SK-N-SH treated with all-trans-retinoic acid at 6 μM for 48 hours (cell line): ENCODE results near the gene SHC4.
"Not testable (repeated sequence)": the region's sequence is repeated elsewhere in the genome, so short reads cannot be mapped to it uniquely, and the experiment has no call there.

Experiments
- ATAC-seq: fragments of 200-7000 bp; cut with Tn5 transposase; 3 replicates; pipeline ENCODE4 v1.9.1; 2020; ENCODE audit warnings: mild to moderate bottlenecking, moderate library complexity
- ARNTL ChIP-seq: fragments of 450-650 bp; formaldehyde crosslinking; IDR thresholded peaks from 2 replicates; pipeline ENCODE4 v1.5.0; 2020; ENCODE audit warnings: low read depth, mild to moderate bottlenecking, moderate library complexity, borderline replicate concordance
- BACH2 ChIP-seq: fragments of 250-450 bp; sonication (Bioruptor Pico); IDR thresholded peaks from 2 replicates; pipeline ENCODE4 v1.9.0; 2021; ENCODE audit warnings: mild to moderate bottlenecking, borderline replicate concordance
- CSDC2 ChIP-seq: fragments of 250-450 bp; sonication (Bioruptor Pico); IDR thresholded peaks from 2 replicates; pipeline ENCODE4 v1.5.0; 2020; ENCODE audit warnings: mild to moderate bottlenecking, moderate library complexity
- GLIS3 ChIP-seq: fragments of 250-450 bp; sonication (Bioruptor Pico); IDR thresholded peaks from 2 replicates; pipeline ENCODE4 v1.5.0; 2020; ENCODE audit warnings: mild to moderate bottlenecking, moderate library complexity
- ISL1 ChIP-seq: fragments of 250-450 bp; sonication (Bioruptor Pico); IDR thresholded peaks from 2 replicates; pipeline ENCODE4 v2.1.2; 2022; ENCODE audit warnings: mild to moderate bottlenecking, moderate library complexity
- OSR1 ChIP-seq: fragments of 250-450 bp; sonication (Bioruptor Pico); IDR thresholded peaks from 2 replicates; pipeline ENCODE4 v1.8.0; 2022; ENCODE audit warnings: moderate library complexity, mild to moderate bottlenecking, inconsistent platforms
- PPARA ChIP-seq: fragments of 250-450 bp; sonication (Bioruptor Pico); IDR thresholded peaks from 2 replicates; pipeline ENCODE4 v1.5.0; 2020; ENCODE audit warnings: mild to moderate bottlenecking, borderline replicate concordance
- RARB ChIP-seq: fragments of 250-450 bp; sonication (Bioruptor Pico); IDR thresholded peaks from 2 replicates; pipeline ENCODE4 v1.8.0; 2021; ENCODE audit warnings: mild to moderate bottlenecking, moderate library complexity
- SNAI2 ChIP-seq: fragments of 250-450 bp; sonication (Bioruptor Pico); IDR thresholded peaks from 2 replicates; pipeline ENCODE4 v1.5.0; 2020; ENCODE audit warnings: mild to moderate bottlenecking, moderate library complexity
- TCF4 ChIP-seq: fragments of 250-450 bp; sonication (Bioruptor Pico); IDR thresholded peaks from 2 replicates; pipeline ENCODE4 v1.8.0; 2021; ENCODE audit warnings: mild to moderate bottlenecking, moderate library complexity, borderline replicate concordance
- TOX ChIP-seq: fragments of 250-450 bp; sonication (Bioruptor Pico); IDR thresholded peaks from 2 replicates; pipeline ENCODE4 v1.8.0; 2021; ENCODE audit warnings: mild to moderate bottlenecking, moderate library complexity, borderline replicate concordance
- ZC3H10 ChIP-seq: fragments of 250-450 bp; sonication (Bioruptor Pico); IDR thresholded peaks from 2 replicates; pipeline ENCODE4 v1.5.1; 2021; ENCODE audit warnings: mild to moderate bottlenecking, moderate library complexity
- ZFP30 ChIP-seq: fragments of 450-650 bp; formaldehyde crosslinking; IDR thresholded peaks from 2 replicates; pipeline ENCODE4 v1.5.0; 2022; ENCODE audit warnings: mild to moderate bottlenecking, moderate library complexity
- ZNF565 ChIP-seq: fragments of 450-650 bp; formaldehyde crosslinking; conservative IDR thresholded peaks from 2 replicates; pipeline ENCODE4 v1.5.0; 2020; ENCODE audit warnings: low read depth, mild to moderate bottlenecking, moderate library complexity
- ZNF70 ChIP-seq: fragments of 450-650 bp; formaldehyde crosslinking; IDR thresholded peaks from 2 replicates; pipeline ENCODE4 v1.5.0; 2020; ENCODE audit warnings: mild to moderate bottlenecking, moderate library complexity
- ZNF8 ChIP-seq: fragments of 450-650 bp; formaldehyde crosslinking; IDR thresholded peaks from 2 replicates; pipeline ENCODE4 v1.5.0; 2020; ENCODE audit warnings: mild to moderate bottlenecking, moderate library complexity
- TF ChIP-seq, protein P1 (sequence below): fragments of 250-450 bp; sonication (Bioruptor Pico); IDR thresholded peaks from 2 replicates; pipeline ENCODE4 v1.5.1; 2021; ENCODE audit warnings: mild to moderate bottlenecking, moderate library complexity
- TF ChIP-seq, protein P2 (sequence below): fragments of 250-450 bp; sonication (Bioruptor Pico); IDR thresholded peaks from 2 replicates; pipeline ENCODE4 v1.5.1; 2020; ENCODE audit warnings: low read depth, mild to moderate bottlenecking, moderate library complexity
- TF ChIP-seq, protein P3 (sequence below): fragments of 250-450 bp; sonication (Bioruptor Pico); IDR thresholded peaks from 2 replicates; pipeline ENCODE4 v1.8.0; 2020; ENCODE audit warnings: mild to moderate bottlenecking, moderate library complexity, borderline replicate concordance
- TF ChIP-seq, protein P4 (sequence below): fragments of 250-450 bp; sonication (Bioruptor Pico); IDR thresholded peaks from 2 replicates; pipeline ENCODE4 v1.8.0; 2021; ENCODE audit warnings: low read depth, mild to moderate bottlenecking, moderate library complexity, borderline replicate concordance

The SHC4 gene

DNA sequence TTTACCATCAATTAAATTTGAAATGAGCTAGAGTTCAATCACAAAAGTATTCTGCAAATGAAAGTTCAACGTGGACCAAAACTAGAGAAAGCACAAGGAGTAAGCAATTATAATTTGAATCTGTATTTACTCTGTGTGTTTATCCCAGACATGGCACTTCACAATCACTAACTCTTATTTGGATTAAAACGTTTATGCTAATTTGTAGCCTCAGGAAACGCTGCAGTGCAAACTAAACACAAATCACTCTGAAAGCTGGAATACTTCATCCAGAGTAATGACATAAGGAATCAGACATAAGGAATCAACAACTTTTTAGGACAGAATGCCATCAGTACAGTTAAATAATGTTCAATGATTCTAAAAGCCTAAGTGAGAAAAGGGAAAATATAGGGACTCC, 171.3 kb downstream of the SHC4 start:
- no peak for TF ChIP-seq ZNF8 (CRISPR knock-in tag)
- TF ChIP-seq OSR1 (CRISPR knock-in tag): no peak
- no peak for ATAC-seq

DNA sequence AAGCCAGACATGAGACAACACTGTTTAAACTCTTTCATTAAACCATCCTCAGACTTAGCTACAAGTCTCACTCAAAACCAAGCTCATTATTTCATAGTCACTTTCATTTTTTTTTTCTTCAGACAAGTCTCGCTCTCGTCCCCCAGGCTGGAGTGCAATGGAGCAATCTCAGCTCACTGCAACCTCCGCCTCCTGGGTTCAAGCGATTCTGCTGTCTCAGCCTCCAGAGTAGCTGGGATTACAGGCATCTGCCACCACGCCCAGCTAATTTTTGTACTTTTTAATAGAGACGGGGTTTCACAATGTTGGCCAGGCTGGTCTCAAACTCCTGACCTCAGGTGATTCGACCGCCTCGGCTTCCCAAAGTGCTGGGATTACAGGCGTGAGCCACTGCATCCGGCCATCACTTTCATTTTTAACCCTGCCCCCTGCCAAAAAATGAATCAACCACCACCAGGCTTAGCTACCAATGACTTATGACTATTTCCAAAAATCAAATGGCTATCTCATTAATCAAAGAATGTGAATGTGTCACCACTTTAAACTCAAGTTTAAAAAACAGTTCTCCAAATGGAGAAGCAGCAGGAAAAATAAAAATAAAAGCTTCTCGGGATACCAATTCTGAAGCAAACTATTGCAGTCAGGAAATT, 173.1 kb downstream of the SHC4 start:
- ATAC-seq: not testable (repeated sequence)

DNA sequence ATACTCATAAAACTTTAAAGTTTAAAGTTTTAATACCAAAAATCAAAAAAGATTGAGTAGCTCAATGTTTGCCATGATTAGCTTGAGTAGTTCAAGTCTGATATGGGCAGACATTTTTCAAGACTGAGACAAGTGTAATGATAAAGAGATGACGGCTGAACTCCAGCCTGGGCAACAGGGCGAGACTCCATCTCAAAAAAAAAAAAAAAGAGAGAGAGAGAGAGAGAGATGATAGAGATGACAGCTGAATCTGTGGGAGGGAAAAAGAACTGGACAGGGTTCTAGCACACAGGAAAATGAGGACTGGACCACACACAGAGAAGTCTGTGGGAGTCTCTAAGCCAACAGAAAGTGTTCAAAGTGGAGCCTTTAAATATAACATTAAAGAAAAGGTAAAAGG, 178.0 kb downstream of the SHC4 start:
- ATAC-seq: no peak
- no peak for TF ChIP-seq PPARA
- TF ChIP-seq GLIS3: no peak
- TF ChIP-seq ZC3H10: no peak
- no peak for TF ChIP-seq TCF4 (CRISPR knock-in tag)
- no peak for TF ChIP-seq ZFP30 (CRISPR knock-in tag)
- no peak for TF ChIP-seq BACH2 (CRISPR knock-in tag)
- TF ChIP-seq ARNTL (CRISPR knock-in tag): no peak
- TF ChIP-seq, protein P1, sequence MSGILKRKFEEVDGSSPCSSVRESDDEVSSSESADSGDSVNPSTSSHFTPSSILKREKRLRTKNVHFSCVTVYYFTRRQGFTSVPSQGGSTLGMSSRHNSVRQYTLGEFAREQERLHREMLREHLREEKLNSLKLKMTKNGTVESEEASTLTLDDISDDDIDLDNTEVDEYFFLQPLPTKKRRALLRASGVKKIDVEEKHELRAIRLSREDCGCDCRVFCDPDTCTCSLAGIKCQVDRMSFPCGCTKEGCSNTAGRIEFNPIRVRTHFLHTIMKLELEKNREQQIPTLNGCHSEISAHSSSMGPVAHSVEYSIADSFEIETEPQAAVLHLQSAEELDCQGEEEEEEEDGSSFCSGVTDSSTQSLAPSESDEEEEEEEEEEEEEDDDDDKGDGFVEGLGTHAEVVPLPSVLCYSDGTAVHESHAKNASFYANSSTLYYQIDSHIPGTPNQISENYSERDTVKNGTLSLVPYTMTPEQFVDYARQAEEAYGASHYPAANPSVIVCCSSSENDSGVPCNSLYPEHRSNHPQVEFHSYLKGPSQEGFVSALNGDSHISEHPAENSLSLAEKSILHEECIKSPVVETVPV (CRISPR knock-in tag): no peak
- TF ChIP-seq, protein P2, sequence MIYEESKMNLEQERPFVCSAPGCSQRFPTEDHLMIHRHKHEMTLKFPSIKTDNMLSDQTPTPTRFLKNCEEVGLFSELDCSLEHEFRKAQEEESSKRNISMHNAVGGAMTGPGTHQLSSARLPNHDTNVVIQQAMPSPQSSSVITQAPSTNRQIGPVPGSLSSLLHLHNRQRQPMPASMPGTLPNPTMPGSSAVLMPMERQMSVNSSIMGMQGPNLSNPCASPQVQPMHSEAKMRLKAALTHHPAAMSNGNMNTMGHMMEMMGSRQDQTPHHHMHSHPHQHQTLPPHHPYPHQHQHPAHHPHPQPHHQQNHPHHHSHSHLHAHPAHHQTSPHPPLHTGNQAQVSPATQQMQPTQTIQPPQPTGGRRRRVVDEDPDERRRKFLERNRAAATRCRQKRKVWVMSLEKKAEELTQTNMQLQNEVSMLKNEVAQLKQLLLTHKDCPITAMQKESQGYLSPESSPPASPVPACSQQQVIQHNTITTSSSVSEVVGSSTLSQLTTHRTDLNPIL (CRISPR knock-in tag): no peak
- no peak for TF ChIP-seq RARB (CRISPR knock-in tag)
- TF ChIP-seq TOX (CRISPR knock-in tag): no peak
- no peak for TF ChIP-seq ZNF565 (CRISPR knock-in tag)
- TF ChIP-seq, protein P3, sequence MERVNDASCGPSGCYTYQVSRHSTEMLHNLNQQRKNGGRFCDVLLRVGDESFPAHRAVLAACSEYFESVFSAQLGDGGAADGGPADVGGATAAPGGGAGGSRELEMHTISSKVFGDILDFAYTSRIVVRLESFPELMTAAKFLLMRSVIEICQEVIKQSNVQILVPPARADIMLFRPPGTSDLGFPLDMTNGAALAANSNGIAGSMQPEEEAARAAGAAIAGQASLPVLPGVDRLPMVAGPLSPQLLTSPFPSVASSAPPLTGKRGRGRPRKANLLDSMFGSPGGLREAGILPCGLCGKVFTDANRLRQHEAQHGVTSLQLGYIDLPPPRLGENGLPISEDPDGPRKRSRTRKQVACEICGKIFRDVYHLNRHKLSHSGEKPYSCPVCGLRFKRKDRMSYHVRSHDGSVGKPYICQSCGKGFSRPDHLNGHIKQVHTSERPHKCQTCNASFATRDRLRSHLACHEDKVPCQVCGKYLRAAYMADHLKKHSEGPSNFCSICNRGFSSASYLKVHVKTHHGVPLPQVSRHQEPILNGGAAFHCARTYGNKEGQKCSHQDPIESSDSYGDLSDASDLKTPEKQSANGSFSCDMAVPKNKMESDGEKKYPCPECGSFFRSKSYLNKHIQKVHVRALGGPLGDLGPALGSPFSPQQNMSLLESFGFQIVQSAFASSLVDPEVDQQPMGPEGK: no peak

DNA sequence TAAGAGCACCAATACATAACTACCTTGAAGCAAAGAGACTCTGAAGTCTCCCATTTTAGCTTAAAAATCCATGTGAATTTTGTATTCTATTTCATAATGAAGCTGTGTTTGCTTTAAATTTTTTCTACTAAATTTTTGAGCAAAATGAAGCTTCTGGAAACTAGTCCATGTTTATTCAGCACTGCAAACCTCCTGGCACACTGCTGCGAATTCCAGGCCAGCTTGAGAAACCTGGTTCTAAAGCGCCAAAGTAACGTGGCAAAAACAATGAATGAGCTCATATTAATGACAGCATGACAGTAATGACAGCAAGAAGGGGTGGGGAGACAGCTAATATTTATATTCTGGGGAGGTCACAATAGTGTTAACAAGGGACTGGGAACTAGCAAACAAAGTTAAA, 178.5 kb downstream of the SHC4 start:
- ATAC-seq: no peak
- TF ChIP-seq TCF4 (CRISPR knock-in tag) (no peak), ZNF8 (CRISPR knock-in tag) (no peak), PPARA (no peak), TOX (CRISPR knock-in tag) (no peak), CSDC2 (CRISPR knock-in tag) (no peak), ZNF70 (CRISPR knock-in tag) (no peak), ZFP30 (CRISPR knock-in tag) (no peak)
- TF ChIP-seq, protein P1 (CRISPR knock-in tag): no peak

DNA sequence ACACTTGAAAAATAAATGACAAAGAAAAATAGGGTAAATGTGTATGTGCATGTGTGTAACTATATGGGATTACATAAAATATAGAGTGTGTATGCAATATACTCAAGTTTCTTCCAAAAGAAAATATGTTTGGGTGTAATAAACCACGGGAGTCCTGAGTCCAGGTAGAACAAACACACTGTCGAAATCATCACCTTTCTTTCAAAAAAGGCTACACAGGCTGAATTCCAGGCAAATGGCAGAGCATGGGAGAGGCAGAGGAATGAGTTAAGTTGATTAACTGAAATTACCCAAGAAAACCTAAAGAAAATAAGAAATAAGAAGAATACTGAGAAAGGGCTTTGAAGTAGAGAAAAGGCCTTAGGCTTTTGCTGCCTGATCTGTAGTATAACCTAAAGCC, 179.0 kb downstream of the SHC4 start:
- TF ChIP-seq OSR1 (CRISPR knock-in tag) (no peak), ZNF8 (CRISPR knock-in tag) (no peak)
- ATAC-seq: no peak

DNA sequence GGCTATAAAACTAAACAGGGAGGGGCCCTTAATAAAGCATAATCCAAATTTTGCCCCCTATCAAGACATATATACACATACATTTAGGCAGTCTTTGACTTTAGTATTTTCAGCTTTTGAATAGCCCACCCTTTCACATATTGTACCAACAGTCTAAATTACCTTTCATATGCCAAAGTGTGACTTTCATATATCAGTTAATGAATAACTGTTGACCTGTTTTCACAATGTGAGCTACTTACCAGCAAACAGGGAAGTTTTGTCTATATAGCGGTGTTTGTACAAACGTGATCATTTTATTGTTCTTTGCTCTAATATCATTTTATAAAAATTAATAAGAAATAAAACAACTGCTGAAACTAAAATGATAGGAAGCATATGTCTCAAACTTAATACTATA, 180.8 kb downstream of the SHC4 start:
- ATAC-seq: no peak
- no peak for TF ChIP-seq BACH2 (CRISPR knock-in tag)
- TF ChIP-seq CSDC2 (CRISPR knock-in tag): no peak
- TF ChIP-seq ARNTL (CRISPR knock-in tag): no peak
- no peak for TF ChIP-seq ISL1 (CRISPR knock-in tag)
- no peak for TF ChIP-seq PPARA
- no peak for TF ChIP-seq TCF4 (CRISPR knock-in tag)
- TF ChIP-seq, protein P2 (CRISPR knock-in tag): no peak
- TF ChIP-seq SNAI2 (CRISPR knock-in tag): no peak
- TF ChIP-seq ZFP30 (CRISPR knock-in tag): no peak
- no peak for TF ChIP-seq RARB (CRISPR knock-in tag)
- no peak for TF ChIP-seq ZC3H10
- no peak for TF ChIP-seq TOX (CRISPR knock-in tag)
- TF ChIP-seq, protein P4, sequence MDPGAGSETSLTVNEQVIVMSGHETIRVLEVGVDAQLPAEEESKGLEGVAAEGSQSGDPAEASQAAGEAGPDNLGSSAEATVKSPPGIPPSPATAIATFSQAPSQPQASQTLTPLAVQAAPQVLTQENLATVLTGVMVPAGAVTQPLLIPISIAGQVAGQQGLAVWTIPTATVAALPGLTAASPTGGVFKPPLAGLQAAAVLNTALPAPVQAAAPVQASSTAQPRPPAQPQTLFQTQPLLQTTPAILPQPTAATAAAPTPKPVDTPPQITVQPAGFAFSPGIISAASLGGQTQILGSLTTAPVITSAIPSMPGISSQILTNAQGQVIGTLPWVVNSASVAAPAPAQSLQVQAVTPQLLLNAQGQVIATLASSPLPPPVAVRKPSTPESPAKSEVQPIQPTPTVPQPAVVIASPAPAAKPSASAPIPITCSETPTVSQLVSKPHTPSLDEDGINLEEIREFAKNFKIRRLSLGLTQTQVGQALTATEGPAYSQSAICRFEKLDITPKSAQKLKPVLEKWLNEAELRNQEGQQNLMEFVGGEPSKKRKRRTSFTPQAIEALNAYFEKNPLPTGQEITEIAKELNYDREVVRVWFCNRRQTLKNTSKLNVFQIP (CRISPR knock-in tag): no peak
